Neural cell (in vitro differentiated cells): ENCODE measurements around the gene PKP3. TPM values are rescaled to one million over a fixed set of nuclear protein-coding genes. Genes with fewer than 3 reads are reported as not detected.
"Not testable (repeated sequence)": the region's sequence is repeated elsewhere in the genome, so short reads cannot be mapped to it uniquely, and the experiment has no call there.

Experiments used
- H2AFZ ChIP-seq: fragments of 200-600, 300-800 bp; sonication (generic), shearing (Covaris generic); 2 replicates; pipeline ENCODE4 v1.6.0; 2014; ENCODE audit warnings: low read depth, mild to moderate bottlenecking, antibody characterized with exemption, low read length, moderate library complexity
- H3F3A ChIP-seq: fragments of 200-600 bp; shearing (Covaris generic); 2 replicates; pipeline ENCODE4 v1.6.1; 2016; ENCODE audit warnings: mild to moderate bottlenecking, moderate library complexity, mixed read lengths, antibody characterized with exemption, low read length; ENCODE audit not compliant: insufficient read depth, poor library complexity, severe bottlenecking
- H3K27ac ChIP-seq: fragments of 200-600, 300-800 bp; sonication (generic), shearing (Covaris generic); 2 replicates; pipeline ENCODE4 v1.5.1; 2014; ENCODE audit warnings: mild to moderate bottlenecking, low read length, moderate library complexity
- H3K27me3 ChIP-seq: fragments of 300-800, 200-600 bp; sonication (generic), shearing (Covaris generic); 2 replicates; pipeline ENCODE4 v1.6.0; 2014; ENCODE audit warnings: mild to moderate bottlenecking, low read depth, low read length, moderate library complexity; ENCODE audit not compliant: insufficient read depth
- H3K36me3 ChIP-seq: fragments of 300-800, 200-600 bp; sonication (generic), shearing (Covaris generic); 2 replicates; pipeline ENCODE4 v1.5.1; 2014; ENCODE audit warnings: mild to moderate bottlenecking, antibody characterized with exemption, low read length, moderate library complexity; ENCODE audit not compliant: insufficient read depth
- H3K4me2 ChIP-seq: fragments of 300-800, 200-600 bp; sonication (generic), shearing (Covaris generic); 2 replicates; pipeline ENCODE4 v1.6.0; 2014; ENCODE audit warnings: mild to moderate bottlenecking, low read length
- H3K4me3 ChIP-seq: fragments of 300-800, 200-600 bp; sonication (generic), shearing (Covaris generic); 2 replicates; pipeline ENCODE4 v1.5.1; 2014; ENCODE audit warnings: mild to moderate bottlenecking, low read length, moderate library complexity
- H3K79me2 ChIP-seq: fragments of 200-600 bp; shearing (Covaris generic); replicated peaks from 2 replicates; pipeline ENCODE4 v1.6.0; 2014; ENCODE audit warnings: mild to moderate bottlenecking, low read length, moderate library complexity; ENCODE audit not compliant: insufficient read depth
- H3K9ac ChIP-seq: fragments of 300-800, 200-600 bp; sonication (generic), shearing (Covaris generic); 2 replicates; pipeline ENCODE4 v1.6.1; 2016; ENCODE audit warnings: mild to moderate bottlenecking, low read length, mixed read lengths
- H3K9me2 ChIP-seq: fragments of 200-600 bp; shearing (Covaris generic); 2 replicates; pipeline ENCODE4 v1.6.1; 2016; ENCODE audit warnings: mild to moderate bottlenecking, low read length, mixed read lengths; ENCODE audit not compliant: insufficient read depth
- H3K9me3 ChIP-seq: fragments of 200-600, 300-800 bp; sonication (generic), shearing (Covaris generic); 2 replicates; pipeline ENCODE4 v1.6.1; 2016; ENCODE audit warnings: mild to moderate bottlenecking, mixed run types, low read length, moderate library complexity, mixed read lengths
- H4K20me1 ChIP-seq: fragments of 200-600 bp; shearing (Covaris generic); 2 replicates; pipeline ENCODE4 v1.6.1; 2016; ENCODE audit warnings: mild to moderate bottlenecking, mixed run types; ENCODE audit not compliant: insufficient read depth
- CTCF ChIP-seq: fragments of 450-650 bp; IDR thresholded peaks from 2 replicates; pipeline ENCODE4 v1.5.1; 2014; ENCODE audit warnings: antibody characterized with exemption, mild to moderate bottlenecking, moderate library complexity; ENCODE audit not compliant: poor library complexity, severe bottlenecking
- EP300 ChIP-seq: fragments of 450-650 bp; conservative IDR thresholded peaks from 2 replicates; pipeline ENCODE4 v1.6.1; 2014; ENCODE audit warnings: antibody characterized with exemption, mild to moderate bottlenecking, moderate library complexity; ENCODE audit not compliant: poor library complexity, severe bottlenecking
- EZH2 ChIP-seq: fragments of 200-600, 300-800 bp; shearing (Covaris generic), sonication (generic); IDR thresholded peaks from 2 replicates; pipeline ENCODE4 v1.6.1; 2014; ENCODE audit warnings: antibody characterized with exemption, low read length, borderline replicate concordance, mild to moderate bottlenecking; ENCODE audit not compliant: insufficient read depth, poor library complexity, severe bottlenecking
- MXI1 ChIP-seq: fragments of 450-650 bp; conservative IDR thresholded peaks from 2 replicates; pipeline ENCODE4 v1.6.1; 2014; ENCODE audit warnings: antibody characterized with exemption, mild to moderate bottlenecking; ENCODE audit not compliant: poor library complexity, severe bottlenecking
- POLR2AphosphoS5 ChIP-seq: IDR thresholded peaks from 2 replicates; pipeline ENCODE4 v1.6.1; 2012
- RAD21 ChIP-seq: fragments of 450-650 bp; conservative IDR thresholded peaks from 2 replicates; pipeline ENCODE4 v1.6.1; 2014; ENCODE audit warnings: antibody characterized with exemption, mild to moderate bottlenecking, moderate library complexity
- REST ChIP-seq: IDR thresholded peaks from 2 replicates; pipeline ENCODE4 v1.6.1; 2012; ENCODE audit warnings: borderline replicate concordance
- SMC3 ChIP-seq: fragments of 450-650 bp; conservative IDR thresholded peaks from 2 replicates; pipeline ENCODE4 v1.6.1; 2014; ENCODE audit warnings: antibody characterized with exemption, mild to moderate bottlenecking, moderate library complexity; ENCODE audit not compliant: poor library complexity
- TAF1 ChIP-seq: IDR thresholded peaks from 2 replicates; pipeline ENCODE4 v1.6.1; 2012; ENCODE audit warnings: low read depth
- polyA plus RNA-seq: library from polyadenylated mRNA; depleted of rRNA; stranded (reverse); fragments of >200 nt; gene quantifications from 2 replicates; pipeline ENCODE4 v1.2.3, GENCODE V29; 2014

The PKP3 gene
- polyA plus RNA-seq, 1 donor from 2014 or later, result not detected

- not testable (repeated sequence) for H3K27ac ChIP-seq, H3K4me3 ChIP-seq, H3K9me3 ChIP-seq, H3K4me2 ChIP-seq, H3K36me3 ChIP-seq, H3K9ac ChIP-seq, H3K79me2 ChIP-seq, H2AFZ ChIP-seq, H4K20me1 ChIP-seq, H3K27me3 ChIP-seq, H3K9me2 ChIP-seq, H3F3A ChIP-seq
Observed at GRCh38 chr11:434999-435740, 41.2 kb downstream of the PKP3 start.

GRCh38 chr11:437228-437870 is 43.3 kb downstream of the PKP3 start:
- no peaks in the 10 kb centered on the region for H4K20me1 ChIP-seq
- H3K9me3 ChIP-seq, result no peaks in the 10 kb centered on the region
- H3K79me2 ChIP-seq, result no peaks in the 10 kb centered on the region
- H3K4me2 ChIP-seq, result no peak overlapping the region
- no peak overlapping the region for H2AFZ ChIP-seq
- H3K27me3 ChIP-seq, result no peaks in the 10 kb centered on the region
- no peak overlapping the region for H3K4me3 ChIP-seq
- H3K36me3 ChIP-seq, result no peaks in the 10 kb centered on the region
- no peaks in the 10 kb centered on the region for H3K9me2 ChIP-seq
- TF ChIP-seq TAF1 (no peak), SMC3 (no peak), CTCF (no peak), RAD21 (no peak), EZH2 (no peak), REST (no peak), MXI1 (no peak), POLR2AphosphoS5 (no peak), EP300 (no peak)
- H3K27ac ChIP-seq, result no peak overlapping the region
- H3F3A ChIP-seq, result no peaks in the 10 kb centered on the region
- no peak overlapping the region for H3K9ac ChIP-seq
